Sigmoid colon (tissue), 3 donors: Measurements from ENCODE around the gene CUX1.

ENCODE experiments used
- POLR2A ChIP-seq, 2 donors: fragments of 450-650 bp; IDR thresholded peaks; one replicate each; pipeline ENCODE4 v1.6.1; 2016; ENCODE audit warnings: antibody characterized with exemption in 2 of 2, mild to moderate bottlenecking in 2 of 2, moderate library complexity in 2 of 2
- TF ChIP-seq, protein P1 (sequence below), 4 experiments: fragments of 450-650 bp in 3 of 4; fragments of 200-600 bp in 1 of 4; IDR thresholded peaks; one replicate each; pipeline ENCODE4 v1.5.1; 2016 to 2019; ENCODE audit warnings: antibody characterized with exemption in 4 of 4, mild to moderate bottlenecking in 3 of 4, moderate library complexity in 2 of 4

GRCh38 chr7:101858437-101859385 is 41.3 kb downstream of the CUX1 start:
- TF ChIP-seq, protein P1, sequence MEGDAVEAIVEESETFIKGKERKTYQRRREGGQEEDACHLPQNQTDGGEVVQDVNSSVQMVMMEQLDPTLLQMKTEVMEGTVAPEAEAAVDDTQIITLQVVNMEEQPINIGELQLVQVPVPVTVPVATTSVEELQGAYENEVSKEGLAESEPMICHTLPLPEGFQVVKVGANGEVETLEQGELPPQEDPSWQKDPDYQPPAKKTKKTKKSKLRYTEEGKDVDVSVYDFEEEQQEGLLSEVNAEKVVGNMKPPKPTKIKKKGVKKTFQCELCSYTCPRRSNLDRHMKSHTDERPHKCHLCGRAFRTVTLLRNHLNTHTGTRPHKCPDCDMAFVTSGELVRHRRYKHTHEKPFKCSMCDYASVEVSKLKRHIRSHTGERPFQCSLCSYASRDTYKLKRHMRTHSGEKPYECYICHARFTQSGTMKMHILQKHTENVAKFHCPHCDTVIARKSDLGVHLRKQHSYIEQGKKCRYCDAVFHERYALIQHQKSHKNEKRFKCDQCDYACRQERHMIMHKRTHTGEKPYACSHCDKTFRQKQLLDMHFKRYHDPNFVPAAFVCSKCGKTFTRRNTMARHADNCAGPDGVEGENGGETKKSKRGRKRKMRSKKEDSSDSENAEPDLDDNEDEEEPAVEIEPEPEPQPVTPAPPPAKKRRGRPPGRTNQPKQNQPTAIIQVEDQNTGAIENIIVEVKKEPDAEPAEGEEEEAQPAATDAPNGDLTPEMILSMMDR (IDR thresholded peaks at IDR 0.05), result no peak
- TF ChIP-seq POLR2A (IDR thresholded peaks at IDR 0.05), result no peak
